ENCODE results near the gene AP5B1.

AP5B1 gene

GRCh38 chr11:65798882-65799281 lies 18.1 kb upstream of the AP5B1 start:
- no peak for DNase-seq (ENCODE audit: low read depth)
- no peak for TF ChIP-seq CTCF (IDR thresholded peaks at IDR 0.05; ENCODE audit: low read depth, low read length, missing control alignments)
- no peak overlapping the region for H3K4me3 ChIP-seq (ENCODE audit: low read depth, low read length)

- H3K4me3 ChIP-seq (ENCODE audit: low read depth, low read length), result no peak overlapping the region
- DNase-seq (ENCODE audit: low read depth), result no peak
- no peak for TF ChIP-seq CTCF (IDR thresholded peaks at IDR 0.05; ENCODE audit: low read depth, low read length, missing control alignments)
These were observed 16.9 kb upstream of the AP5B1 start for GRCh38 chr11:65797711-65798110.

- no peak for DNase-seq (ENCODE audit: low read depth)
- H3K4me3 ChIP-seq (ENCODE audit: low read depth, low read length), result no peak overlapping the region
- no peak for TF ChIP-seq CTCF (IDR thresholded peaks at IDR 0.05; ENCODE audit: low read depth, low read length, missing control alignments)
These were observed 16.2 kb upstream of the AP5B1 start for GRCh38 chr11:65796726-65797601.

- DNase-seq (ENCODE audit: low read depth), result no peak
- H3K4me3 ChIP-seq (ENCODE audit: low read depth, low read length), result no peak overlapping the region
- TF ChIP-seq CTCF (IDR thresholded peaks at IDR 0.05; ENCODE audit: low read depth, low read length, missing control alignments), result no peak
These were observed 14.1 kb upstream of the AP5B1 start for GRCh38 chr11:65794570-65795510.

- H3K4me3 ChIP-seq (ENCODE audit: low read depth, low read length), result no peak overlapping the region
- TF ChIP-seq CTCF (IDR thresholded peaks at IDR 0.05; ENCODE audit: low read depth, low read length, missing control alignments), result no peak
- no peak for DNase-seq (ENCODE audit: low read depth)
These were observed 13.0 kb upstream of the AP5B1 start for GRCh38 chr11:65793625-65794400.

- DNase-seq (ENCODE audit: low read depth), result no peak
- no peak for TF ChIP-seq CTCF (IDR thresholded peaks at IDR 0.05; ENCODE audit: low read depth, low read length, missing control alignments)
- H3K4me3 ChIP-seq (ENCODE audit: low read depth, low read length), result no peak overlapping the region
These were observed 12.4 kb upstream of the AP5B1 start for GRCh38 chr11:65793144-65793581.
